D721Med (cell line): Measurements from ENCODE around the gene TAOK1.

Experiments
- DNase-seq: peaks from one replicate; pipeline ENCODE4 v3.0.0; 2011; ENCODE audit warnings: low spot score; ENCODE audit not compliant: insufficient read length
- FAIRE-seq: peaks from 2 replicates; lab custom pipeline; 2011; peaks lifted over from hg19 to GRCh38; lab: Jason Lieb, UNC
- CTCF ChIP-seq: IDR thresholded peaks from 2 replicates; pipeline ENCODE4 v1.5.1; 2012; ENCODE audit warnings: mild to moderate bottlenecking, control low read depth; ENCODE audit not compliant: insufficient read depth; ENCODE audit errors: missing control alignments

TAOK1 gene

GRCh38 chr17:29584452-29585079 lies 194.4 kb downstream of the TAOK1 start:
- DNase-seq (no peak), FAIRE-seq (no peak)
- TF ChIP-seq CTCF = no peak

- DNase-seq (no peak), FAIRE-seq (no peak)
- peak; percentile 18 for TF ChIP-seq CTCF
Observed at GRCh38 chr17:29585080-29585751, 195.1 kb downstream of the TAOK1 start.

GRCh38 chr17:29586676-29587469 lies 196.7 kb downstream of the TAOK1 start:
- DNase-seq = no peak
- no peak for FAIRE-seq
- TF ChIP-seq CTCF = no peak

- FAIRE-seq = no peak
Observed at GRCh38 chr17:29587591-29587990, 197.4 kb downstream of the TAOK1 start.

GRCh38 chr17:29588017-29588561 lies 197.9 kb downstream of the TAOK1 start:
- FAIRE-seq = no peak
- DNase-seq = no peak
- TF ChIP-seq CTCF = no peak

More at GRCh38 chr17:29587591-29587990, 197.4 kb downstream of the TAOK1 start:
- no peak for TF ChIP-seq CTCF
- DNase-seq = no peak

- DNase-seq = no peak
- no peak for TF ChIP-seq CTCF
- no peak for FAIRE-seq
Observed at GRCh38 chr17:29588562-29589411, 198.6 kb downstream of the TAOK1 start.
